HG03159 (cell line): ENCODE data around the gene MCRIP2.
A peak's percentile ranks its signal among the peaks of the same experiment; 100 is the strongest.
"Not testable (repeated sequence)": the region's sequence is repeated elsewhere in the genome, so short reads cannot be mapped to it uniquely, and the experiment has no call there.

Experiments used
- ATAC-seq: cut with Tn5 transposase; IDR thresholded peaks from one replicate; pipeline ENCODE4 v1.9.1; 2021; ENCODE audit warnings: mild to moderate bottlenecking, moderate library complexity; ENCODE audit not compliant: unreplicated experiment

The MCRIP2 gene, protein sequence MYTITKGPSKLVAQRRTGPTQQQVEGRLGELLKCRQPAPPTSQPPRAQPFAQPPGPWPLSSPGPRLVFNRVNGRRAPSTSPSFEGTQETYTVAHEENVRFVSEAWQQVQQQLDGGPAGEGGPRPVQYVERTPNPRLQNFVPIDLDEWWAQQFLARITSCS

GRCh38 chr16:641326-642188 lies at the start of gene MCRIP2:
TSS of gene MCRIP2 (plus strand) at chr16:641828. CDS start at chr16:641992, 164 bp downstream.
- peak; percentile 51 for ATAC-seq

GRCh38 chr16:591892-592517 lies 49.6 kb upstream of the MCRIP2 start:
- no peak for ATAC-seq

DNA sequence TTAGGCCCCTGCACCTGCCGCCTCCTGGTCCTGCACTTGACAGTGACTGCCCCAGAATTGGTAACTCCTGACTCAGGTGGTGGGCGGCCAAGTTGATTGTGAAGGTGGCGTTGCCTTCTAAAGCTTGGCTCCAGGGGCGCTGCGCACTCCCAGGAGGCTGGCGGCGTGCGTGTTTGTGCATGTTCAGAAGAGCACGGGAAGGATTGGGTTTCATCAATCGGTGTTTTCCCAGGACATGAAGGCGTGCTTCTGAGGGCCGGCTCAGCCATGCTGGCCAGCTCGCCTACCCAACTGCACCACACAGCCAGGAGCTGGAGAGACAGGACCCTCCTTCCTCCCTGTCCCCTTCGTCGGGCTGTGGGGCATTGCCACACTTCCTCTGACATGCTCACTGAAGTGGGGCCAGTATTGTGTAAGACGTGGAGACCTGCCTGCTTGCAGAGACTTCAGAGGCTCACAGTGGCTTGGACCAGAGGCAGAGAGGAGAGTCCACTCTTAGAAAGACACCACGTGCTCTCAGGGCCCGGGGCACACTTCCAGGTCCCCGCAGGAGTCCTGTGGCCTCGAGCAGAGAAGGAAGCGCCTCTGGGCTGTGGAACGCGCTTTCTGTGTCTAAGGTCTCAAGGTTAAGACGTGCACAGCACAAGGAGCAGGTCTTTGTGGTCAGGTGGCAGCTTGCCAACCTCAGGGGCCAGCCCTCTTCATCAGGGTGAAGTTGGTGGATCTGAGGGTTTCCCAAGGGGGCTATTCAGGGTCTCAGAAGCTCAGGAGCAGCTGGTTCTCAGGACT lies 48.9 kb upstream of the MCRIP2 start:
- ATAC-seq, result no peak

GRCh38 chr16:593406-593805 lies 48.2 kb upstream of the MCRIP2 start:
- no peak for ATAC-seq

GRCh38 chr16:593807-594206 lies 47.8 kb upstream of the MCRIP2 start:
- no peak for ATAC-seq

DNA sequence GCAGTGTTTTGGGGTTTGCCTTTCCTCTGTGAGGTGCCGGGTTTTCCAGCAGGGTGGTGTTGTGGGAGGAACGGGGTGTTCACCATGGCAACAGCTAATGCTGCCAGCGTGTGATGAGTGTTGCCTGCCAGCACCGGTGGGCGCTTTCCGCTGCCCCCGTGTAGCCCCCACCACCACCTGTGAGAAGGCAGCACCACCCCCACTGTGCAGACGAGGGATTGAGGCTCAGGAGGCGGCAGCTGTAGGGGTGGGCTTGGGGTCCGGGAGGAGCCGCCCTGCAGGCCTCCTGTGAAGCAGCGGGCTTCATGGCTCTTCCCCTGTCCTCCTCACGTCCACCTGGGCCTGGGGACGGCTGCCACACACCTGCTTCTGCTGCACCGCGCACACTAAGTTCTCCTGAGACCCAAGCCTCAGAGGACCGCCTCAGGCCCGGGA lies 46.5 kb upstream of the MCRIP2 start:
- ATAC-seq, result no peak

GRCh38 chr16:595942-596735 lies 45.5 kb upstream of the MCRIP2 start:
- no peak for ATAC-seq

DNA sequence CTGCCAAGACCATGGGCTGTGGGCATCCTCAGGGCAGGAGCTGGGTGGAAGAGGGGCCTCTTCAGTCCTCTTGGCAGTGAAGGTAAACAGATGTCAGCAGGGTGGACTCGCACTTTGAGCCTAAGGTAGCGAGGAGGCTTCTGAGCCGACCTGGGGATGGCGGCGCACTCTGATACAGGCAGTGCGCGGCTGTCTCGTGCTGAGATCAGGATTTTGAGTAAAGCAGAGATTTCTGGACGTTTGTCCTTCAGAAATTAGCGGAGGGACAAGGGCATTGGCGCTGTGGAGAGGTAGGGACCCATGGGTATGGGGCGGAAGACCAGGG lies 44.9 kb upstream of the MCRIP2 start:
- no peak for ATAC-seq

GRCh38 chr16:597655-598054 lies 44.0 kb upstream of the MCRIP2 start:
- ATAC-seq, result not testable (repeated sequence)

DNA sequence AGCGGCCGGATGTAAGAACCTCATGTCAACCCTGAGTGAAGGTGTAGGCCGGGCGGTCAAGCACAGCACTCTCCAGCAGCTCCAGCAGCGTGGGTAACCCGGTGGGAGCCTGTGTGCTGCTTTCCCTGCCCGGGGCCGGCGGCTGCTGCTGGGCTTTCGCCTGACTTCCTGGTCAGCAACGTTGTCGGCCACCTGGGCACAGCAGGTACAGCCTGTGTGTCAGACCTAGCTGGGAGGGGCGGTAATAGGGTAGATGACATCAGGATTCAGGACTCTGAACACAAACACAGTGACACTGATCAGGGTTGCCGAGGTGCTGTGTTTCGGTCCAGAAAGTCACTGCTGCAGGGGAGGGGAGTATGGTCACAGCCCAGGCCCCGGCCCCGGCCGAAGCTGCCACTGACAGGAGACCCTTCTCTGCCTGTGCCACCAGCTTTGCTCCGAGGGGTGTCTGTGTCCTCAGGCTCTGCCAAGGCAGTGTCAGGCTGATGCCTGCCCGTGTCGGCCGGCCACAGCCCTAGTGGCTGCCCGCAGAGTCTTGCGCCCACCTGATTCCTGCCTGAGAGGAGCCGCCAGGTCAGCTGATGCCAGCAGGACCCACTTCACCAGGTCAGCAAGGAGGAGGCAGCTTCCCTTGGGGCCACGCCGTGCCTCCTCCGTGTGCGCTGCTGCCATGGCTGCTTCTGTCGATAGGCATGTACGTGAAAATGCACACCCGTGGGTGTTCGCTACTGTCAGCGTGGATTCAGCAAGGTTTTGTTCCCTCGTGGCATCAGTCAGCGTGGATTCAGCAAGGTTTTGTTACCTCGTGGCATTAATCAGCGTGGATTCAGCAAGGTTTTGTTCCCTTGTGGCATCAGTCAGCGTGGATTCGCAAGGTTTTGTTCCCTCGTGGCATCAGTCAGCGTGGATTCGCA lies 42.5 kb upstream of the MCRIP2 start:
- no peak for ATAC-seq

GRCh38 chr16:600781-601180 lies 40.8 kb upstream of the MCRIP2 start:
- no peak for ATAC-seq

- ATAC-seq, result no peak
Measured at GRCh38 chr16:603933-604332, 37.7 kb upstream of the MCRIP2 start.

DNA sequence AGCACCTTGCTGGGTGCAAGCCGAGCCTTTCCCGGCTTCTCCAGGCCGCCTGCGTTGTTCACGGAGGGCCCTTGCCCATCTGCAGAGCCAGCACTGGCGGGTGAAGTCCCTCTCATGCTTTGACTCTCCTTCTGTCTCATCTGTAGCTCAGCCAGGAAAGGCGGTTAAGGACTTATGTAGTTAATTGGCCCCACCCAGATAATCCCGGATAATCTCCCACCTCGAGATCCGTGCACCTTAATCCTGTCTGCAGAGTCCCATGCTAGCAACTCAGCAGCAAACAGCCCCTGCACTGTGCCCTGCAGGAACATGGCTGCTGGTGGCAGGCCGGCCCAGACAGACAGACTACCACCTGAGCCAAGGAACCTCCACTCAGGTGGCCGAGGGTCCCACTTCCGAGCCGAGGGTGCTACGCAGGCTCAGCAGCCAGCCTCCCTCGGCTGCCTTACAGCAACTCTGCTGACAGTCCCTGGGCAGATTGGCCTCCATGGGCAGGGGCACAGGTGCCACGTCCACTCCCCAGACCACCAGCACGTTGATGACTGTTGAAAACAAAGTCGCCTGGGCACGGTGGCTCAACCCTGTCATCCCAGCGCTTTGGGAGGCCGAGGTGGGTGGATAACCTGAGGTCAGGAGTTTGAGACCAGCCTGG lies 34.8 kb upstream of the MCRIP2 start:
- no peak for ATAC-seq

DNA sequence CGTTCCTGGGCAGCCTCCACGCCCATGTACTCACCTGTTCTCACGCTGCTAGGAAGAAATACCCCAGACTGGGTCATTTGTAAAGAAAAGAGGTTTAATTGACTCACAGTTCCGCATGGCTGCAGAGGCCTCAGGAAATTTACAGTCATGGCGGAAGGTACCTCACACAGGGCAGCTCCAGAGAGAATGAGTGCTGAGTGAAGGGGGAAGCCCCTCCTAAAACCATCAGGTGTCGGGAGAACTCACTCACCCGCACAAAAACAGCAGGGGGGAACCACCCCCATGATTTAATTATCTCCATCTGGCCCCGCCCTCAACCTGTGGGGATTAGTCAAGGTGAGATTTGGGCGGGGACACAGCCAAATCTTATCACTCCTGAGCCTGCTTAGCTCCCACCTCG lies 33.6 kb upstream of the MCRIP2 start:
- ATAC-seq, result no peak

DNA sequence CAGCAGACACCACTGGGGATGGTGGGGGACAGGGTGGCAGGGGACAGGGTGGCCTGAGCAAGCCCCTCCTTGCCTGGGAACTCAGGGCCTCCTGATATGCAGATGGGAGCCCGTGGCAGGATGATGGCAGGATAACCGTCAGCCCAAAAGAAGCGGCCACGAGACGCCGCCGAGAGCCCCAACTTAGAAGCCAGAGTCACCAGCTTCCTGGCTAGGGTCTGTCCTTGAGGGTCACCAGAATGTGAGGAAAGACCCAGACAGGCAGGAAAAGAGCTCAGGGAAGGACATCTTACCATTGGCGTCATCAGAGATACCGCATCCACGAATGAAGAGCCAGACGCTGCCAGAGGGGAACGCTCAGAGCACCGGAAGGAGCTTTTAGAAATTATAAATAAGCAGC lies 32.3 kb upstream of the MCRIP2 start:
- ATAC-seq, result no peak

GRCh38 chr16:609984-610383 lies 31.6 kb upstream of the MCRIP2 start:
- no peak for ATAC-seq

- ATAC-seq, result no peak
Measured at GRCh38 chr16:610513-611381, 30.9 kb upstream of the MCRIP2 start.

DNA sequence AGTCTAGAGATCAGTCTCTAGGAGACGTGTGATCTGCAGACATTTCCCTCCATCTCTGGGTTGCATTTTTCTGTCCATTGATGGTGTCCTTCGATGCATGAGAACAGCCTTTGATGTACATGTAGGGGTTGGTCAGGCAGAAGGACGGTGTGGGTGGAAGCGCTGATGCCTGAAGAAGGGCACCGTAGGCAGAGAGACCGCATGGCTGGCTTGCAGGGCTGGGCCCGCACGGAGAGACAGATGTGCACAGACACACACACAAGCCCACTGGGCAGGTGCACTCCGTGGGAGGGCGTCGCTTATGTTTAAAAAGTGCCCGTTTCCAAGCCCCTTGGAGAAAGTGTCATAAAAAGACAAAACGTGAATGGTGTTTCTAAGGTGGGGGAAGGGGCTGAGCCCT lies 26.5 kb upstream of the MCRIP2 start:
- ATAC-seq, result no peak
